NCI-H1417 (cell line): ENCODE results near the gene ACYP2.
A peak's percentile ranks its signal among the peaks of the same experiment; 100 is the strongest.
"Not testable (repeated sequence)": the region's sequence is repeated elsewhere in the genome, so short reads cannot be mapped to it uniquely, and the experiment has no call there.

ENCODE experiments used
- DNase-seq, 3 experiments: peaks; one replicate each; lab custom pipeline; 2025; lab: John Stamatoyannopoulos, UW

The ACYP2 gene

DNA sequence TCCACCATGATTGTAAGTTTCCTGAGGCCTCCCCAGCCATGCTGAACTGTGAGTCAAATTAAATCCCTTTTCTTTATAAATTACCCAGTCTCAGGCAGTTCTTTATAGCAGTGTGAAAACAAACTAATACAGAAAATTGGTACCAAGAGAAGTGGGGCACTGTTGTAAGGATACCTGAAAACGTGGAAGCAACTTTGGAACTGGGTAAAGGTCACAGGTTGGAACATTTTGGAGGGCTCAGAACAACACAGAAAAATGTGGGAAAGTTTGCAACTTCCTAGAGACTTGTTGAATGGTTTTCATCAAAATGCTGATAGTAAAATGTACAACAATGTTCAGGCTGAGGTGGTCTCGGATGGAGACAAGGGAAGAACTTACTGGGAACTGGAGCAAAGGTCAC lies 209.1 kb downstream of the ACYP2 start:
- DNase-seq: not testable (repeated sequence)

DNA sequence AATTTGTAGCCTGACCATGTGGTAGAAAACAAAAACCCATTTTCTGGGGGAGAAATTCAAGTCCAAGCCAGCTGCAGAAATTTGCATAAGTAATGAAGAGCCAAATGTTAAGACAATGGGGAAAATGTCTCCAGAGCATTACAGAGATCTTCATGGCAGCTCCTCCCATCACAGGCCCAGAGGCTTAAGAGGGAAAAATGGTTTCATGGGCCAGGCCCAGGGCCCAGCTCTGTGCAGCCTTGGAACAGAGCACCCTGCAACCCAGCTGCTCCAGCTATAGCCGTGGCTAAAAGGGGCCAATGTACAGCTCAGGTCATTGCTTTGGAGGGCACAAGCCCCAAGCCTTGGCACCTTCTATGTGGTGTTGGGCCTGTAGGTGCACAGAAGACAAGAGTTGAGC lies 209.7 kb downstream of the ACYP2 start:
- no peak for DNase-seq

DNA sequence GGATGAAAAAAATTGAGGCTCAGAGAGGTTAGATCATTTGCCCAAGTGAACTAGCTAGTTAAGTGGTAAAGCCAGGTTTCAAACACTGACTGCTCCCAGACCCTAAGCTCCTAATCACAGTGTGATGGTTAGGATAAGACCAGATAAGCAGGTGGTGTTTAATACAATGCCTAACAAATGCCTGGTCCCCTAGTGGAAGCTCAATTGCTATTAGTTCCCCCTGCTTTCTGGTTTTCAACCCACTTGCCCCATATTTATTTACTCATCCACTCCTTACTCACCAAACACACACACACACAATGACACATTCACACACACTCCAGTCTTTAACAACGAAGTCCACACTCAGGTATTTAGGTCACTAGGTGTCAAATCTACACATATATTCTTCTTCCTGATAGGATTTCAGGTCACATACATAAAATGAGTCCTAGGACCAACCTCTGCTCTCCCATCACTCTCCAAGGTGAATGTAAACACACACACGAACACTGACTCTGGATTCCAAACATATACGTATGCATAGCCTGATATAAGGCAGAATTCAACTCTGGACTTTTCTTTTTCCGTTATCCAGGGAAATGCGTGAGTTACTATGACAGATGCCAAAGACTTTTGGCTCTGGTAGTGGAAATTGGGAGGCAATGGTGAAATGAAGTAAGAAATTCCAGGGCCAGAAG lies 214.2 kb downstream of the ACYP2 start:
- peak in 1 of 3 experiments; percentile 82 for DNase-seq

DNA sequence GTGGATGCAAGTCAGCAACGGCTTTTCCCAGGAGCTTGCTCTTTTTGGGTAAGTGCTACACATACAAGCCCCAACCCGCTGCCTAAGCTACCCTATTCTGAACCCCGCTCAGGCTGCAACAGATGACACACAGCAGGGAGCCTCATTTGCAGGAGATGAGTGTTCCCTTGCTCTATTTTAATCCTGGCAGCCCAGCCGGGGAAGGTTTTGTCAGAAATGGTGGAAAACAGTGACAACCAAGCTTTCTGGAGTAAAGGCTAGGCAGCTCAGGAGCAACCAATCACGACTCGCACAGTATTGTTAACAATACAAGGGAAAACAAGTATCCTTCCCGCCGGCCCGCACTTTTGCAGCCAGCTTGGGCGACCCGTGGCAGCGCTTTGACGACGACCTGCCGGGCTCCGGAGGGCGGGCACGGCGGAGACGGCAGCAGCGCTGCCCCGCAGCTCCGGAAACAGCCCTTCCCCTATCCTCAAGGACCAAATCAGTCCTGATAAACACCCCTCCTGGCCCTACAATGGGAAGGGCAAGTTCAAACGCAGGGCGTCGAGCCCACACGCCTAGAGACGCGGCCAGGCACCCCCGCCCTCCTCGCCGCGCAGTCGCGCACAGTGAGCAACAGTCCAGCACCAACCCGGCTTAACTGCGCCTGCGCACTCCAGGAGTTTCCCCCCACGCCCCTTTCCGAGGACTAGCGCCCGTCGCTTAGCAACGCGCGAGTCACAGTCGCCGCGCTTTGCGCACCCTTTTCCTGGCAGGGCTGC lies 214.9 kb downstream of the ACYP2 start:
- peak; percentile 99 to 100 (median 99) for DNase-seq

DNA sequence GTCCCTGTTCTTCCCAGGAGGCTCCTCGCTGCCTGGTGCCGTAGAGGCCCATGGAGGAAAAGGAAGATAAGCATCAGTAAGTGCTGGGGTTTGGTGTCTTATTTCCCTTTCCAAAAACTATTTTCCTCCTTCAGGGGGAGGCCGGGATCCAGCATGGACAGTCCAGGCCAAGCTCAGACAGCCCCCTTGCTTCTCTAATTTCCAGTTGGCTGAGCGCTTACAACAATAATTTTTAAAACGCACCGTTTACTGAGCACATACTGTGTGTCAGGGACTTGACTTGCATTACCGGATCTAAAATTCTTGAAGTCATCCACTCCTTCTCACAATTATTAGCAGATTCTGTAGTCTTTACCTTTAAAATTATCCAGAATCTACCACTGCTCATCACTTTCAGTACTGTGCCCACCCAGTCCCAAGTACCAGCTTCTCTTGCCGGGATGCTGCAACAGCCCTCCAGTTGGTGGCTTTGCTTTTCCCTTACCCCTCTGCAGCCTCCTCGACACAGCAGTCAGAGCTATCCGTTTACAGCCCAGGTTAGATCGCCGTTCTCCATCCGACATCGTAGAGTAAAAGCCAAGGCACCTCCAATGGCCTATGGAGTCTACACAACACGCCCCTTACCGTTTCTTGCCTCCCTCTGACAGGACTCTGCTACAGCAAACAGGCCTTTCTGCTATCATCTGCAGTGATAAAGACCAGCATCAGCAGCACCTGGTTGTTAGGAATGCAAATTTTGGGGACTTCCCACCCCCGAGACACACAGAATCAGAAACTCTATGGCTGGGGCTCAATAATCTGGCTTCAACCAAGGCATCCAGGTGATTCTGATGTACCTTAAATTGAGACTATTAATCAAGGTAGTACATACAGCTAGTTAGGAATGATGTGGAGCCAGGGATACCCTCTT lies 215.8 kb downstream of the ACYP2 start:
- DNase-seq: peak in 1 of 3 experiments; percentile 53

DNA sequence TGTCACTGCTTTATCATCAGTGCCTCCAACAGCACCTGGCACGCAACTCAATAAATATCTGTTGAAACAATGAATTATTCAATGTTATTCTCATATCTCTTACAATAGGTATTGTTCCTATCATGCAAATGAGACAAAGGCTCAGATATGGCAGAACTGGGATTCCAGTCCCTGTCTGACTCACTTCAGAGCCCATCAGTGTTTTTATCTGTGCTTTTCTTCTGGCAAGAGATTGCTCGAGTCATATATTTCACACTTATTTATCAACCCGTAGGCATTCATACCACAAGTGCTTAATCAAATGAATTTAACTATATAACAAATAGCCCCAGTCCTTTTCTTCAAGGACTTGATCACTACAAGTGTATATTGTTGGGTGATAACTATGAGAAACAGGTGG lies 217.0 kb downstream of the ACYP2 start:
- no peak for DNase-seq

DNA sequence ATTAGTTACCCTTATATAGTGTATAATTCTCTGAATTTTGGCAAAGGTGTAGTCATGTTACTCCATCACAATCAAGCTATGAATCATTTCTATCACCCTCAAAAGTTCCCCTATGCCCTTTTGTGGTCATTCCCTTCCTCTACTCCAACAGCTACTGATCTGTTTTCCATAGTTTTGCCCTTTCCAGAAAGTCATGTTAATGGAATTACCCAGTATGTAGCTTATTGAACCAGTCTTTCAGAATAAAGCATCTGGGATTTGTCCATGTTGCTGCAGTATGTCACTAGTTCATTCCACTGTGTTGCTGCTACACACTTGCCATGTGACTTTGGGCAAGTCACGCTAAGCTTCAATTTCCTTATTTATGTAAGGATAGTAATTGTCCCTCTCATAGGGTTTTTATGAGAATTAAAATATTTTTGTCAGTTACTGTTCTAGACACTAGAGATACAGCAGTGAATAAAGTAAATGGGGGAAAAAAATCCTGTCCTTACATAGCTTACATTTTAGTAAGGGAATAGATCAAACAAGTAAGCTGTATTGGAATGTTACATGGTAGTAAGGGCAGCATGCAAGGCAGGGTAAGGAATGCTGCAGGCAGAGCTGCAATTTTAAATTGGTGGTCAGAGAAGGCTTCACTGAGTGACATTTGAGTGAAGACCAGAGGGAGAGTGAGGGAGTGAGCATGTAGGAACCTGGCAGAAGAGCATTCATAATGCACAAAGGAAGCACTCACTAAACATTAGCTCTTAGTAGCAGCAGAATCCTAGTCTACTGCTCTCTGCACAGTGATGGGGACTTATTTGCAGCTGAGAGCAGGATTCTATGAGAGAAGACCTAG lies 220.9 kb downstream of the ACYP2 start:
- DNase-seq: no peak

DNA sequence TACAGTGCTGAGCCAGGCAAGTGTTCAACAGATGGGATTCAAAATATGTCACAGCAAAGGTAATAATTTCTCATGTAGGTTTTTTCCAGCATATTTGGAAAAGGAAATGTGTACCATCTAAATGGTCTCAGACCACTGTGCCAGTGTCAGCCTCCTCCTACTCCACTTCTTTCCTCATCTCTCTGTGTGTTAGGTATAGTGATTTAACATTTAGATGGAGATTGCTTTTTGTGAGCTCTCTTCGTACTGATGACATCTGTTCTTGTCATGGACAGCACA lies 221.5 kb downstream of the ACYP2 start:
- DNase-seq: no peak

DNA sequence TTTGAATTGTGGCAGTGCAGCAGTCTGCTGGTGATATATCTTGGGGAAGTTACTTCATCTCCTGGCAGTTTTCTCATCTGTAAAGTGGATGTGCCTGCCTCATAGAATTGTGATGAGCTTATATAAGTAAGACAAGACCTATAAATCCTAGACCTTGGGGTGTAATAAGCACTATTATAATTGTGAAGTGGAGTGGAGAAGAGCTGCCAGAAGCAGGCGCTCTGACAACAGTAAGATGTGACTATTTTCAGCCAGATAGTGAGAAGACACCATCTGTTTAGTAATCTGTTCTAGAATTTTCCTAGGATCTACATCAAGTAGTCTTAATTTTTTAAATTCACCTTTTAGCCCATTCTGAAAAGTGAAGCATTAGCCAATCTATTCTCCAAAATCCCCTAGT lies 226.2 kb downstream of the ACYP2 start:
- no peak for DNase-seq

DNA sequence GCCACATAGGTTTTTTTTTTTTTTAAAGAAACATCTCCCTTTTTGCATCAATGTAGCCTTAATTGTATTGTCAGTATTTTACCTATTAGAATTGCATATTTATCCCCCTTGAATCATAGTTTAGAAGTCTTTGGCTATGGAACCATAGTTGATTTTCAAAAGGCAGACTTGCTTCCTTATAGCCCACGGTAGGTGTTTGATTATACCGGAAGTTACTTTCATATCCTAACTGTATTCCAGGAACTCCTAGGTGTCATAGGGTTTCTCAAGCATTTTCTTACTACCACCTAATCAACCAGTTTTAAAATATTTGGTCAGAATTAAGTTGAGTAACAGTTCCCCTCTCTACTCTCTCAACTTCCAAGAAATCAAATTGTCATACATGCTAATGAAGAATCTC lies 227.2 kb downstream of the ACYP2 start:
- no peak for DNase-seq

DNA sequence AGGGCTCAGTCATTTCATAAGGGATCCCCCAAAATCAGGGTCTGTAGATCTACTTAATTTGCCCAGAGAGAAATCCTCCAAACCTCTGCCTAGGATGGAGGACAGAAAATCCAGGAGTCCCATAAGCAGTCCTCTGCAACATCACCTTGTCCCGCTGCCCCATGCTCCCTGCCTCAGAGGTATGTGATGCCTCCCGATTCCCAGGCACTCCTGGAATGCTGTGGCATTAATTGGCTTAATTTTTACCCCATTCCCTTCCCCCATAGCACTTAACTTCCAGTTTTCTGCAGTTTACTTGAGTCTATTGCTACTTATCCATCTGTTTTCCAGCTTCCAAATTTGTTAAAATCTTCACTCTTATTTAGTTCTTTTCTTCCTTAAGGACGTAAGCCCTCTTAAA lies 232.2 kb downstream of the ACYP2 start:
- no peak for DNase-seq

DNA sequence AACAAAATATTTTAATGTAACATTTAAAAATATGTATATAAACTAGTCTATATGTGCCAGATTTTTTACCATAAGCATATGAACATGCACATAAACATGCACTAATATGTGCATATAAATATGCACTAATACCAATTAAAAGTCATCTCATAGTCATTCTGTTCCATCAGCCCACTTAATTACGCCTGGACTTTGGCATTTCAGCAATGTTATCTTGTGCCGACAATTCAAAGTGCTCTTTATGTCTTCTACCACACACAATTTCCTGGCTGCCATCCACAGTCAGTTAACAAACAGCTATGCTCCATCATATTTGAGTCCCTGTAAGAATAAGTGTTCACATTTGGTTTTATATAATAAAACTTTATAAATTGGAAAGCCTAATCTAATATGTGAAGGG lies 233.2 kb downstream of the ACYP2 start:
- DNase-seq: no peak

DNA sequence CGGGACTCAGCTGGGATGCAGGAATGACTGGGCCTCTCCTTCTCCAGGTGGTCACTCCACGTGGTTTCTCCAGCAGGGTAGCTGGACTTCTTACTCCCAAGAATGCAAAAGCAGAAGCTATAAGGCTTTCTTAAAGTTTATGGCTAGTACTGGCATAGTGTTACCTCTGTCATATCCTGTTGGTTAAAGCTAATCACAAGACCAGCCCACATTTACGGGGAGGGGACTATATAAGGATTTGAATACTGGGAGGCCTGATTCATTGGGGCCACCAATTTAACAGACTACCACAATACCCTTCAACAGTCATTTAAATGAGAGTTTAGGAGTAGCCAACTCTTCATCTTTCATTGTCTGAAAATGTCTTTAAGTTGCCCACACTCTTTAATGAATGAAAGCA lies 235.0 kb downstream of the ACYP2 start:
- no peak for DNase-seq

DNA sequence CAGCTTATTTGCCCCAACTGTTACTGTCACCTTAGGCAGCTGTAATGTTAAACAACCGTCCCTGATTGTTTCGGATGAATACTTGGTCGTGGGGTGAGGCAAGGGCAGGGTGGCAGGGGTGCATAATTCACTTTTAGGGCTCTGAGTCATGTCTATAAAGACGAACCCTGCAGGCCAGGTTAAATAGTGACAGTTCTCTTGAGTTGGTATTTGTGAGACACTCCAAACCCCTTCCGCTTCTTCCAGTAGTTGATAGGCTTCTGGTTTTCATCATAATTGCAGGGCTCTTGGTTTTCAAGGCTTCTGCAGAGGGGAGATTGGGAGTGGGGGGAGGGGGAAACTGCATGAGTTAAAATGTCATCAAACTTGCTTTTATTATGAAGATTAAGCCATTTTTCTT lies 237.8 kb downstream of the ACYP2 start:
- DNase-seq: no peak
